GM10847 (cell line): ENCODE data around the gene PEX3.

Experiments used
- POLR2A ChIP-seq: IDR thresholded peaks from 2 replicates; pipeline ENCODE4 v1.6.1; 2011; ENCODE audit not compliant: insufficient read length; ENCODE audit errors: extremely low read depth

Gene PEX3

GRCh38 chr6:143432588-143432987 is 18.0 kb upstream of the PEX3 start:
- TF ChIP-seq POLR2A, result no peak

DNA sequence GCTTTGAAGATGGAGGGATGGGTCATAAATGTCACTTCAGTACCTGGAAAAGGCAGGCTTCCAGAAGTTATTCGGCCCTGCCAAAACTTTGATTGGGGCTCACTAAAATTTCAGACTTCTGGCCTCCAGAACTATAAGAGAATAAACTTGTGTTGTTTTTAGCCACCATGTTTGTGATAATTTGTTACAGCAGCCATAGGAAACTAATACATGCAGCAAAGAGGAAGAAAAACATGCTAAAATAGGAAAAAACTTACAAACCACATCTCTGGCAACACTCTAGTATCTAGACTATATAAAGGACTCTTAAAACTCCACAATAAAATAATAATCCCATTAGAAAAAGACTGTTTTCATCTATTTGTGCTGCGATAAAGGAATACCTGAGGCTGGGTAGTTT is 9.6 kb upstream of the PEX3 start:
- TF ChIP-seq POLR2A, result no peak

- no peak for TF ChIP-seq POLR2A
Observed at GRCh38 chr6:143441680-143442545, 8.7 kb upstream of the PEX3 start.

DNA sequence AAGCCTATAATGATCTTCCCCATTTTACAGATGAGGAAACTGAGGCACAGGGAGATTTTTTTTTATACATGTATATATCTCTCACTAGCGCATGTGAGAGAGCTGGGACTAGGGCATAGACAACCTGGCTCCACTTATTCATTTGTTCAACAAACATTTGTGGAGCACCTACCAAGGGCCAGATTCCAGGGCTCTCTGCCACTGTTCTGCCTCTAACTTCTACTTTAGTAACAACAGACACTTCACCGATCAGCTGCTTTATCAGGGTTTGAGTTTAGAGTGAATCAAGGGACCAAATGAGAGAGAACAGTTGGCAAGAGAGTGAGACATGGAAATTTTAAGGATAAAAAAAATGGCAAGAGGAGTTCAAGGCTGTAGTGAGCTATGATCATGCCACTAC is 7.5 kb upstream of the PEX3 start:
- no peak for TF ChIP-seq POLR2A

GRCh38 chr6:143449082-143449713 is 1.4 kb upstream of the PEX3 start:
- TF ChIP-seq POLR2A, result no peak

DNA sequence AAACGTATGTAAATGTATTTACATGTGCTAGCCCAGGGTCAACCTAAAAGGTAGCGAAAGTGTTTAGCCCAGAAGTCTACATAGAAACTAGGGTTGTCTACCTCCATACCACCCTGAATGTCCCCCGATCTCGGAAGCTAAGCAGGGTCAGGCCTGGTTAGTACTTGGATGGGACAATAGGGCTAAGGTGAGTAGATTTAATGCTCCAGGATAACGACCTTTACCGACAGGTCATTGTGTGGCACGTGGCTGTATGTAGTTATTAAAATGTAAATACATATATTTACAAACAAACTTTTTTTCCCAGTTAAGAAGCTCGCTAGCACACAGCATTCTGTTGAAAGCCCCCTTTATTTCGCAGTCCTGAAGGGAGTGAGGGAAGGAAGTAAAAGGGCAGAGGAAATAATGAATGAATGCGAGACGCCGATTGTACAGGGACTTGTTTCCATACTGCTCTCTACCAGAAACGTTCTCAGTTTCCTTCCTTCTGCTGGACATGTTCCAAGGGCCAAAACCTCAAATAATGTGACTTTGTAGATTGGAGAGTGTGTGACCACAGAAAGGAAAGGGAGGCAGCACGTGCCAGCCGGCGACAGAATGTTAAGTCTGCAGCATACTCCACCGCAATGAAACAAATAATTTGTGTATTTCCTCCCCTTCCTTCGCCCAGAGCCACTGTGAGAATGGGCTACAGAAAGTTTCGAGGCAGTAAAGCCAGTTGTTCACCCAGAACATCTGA is 722 bp upstream of the PEX3 start:
- no peak for TF ChIP-seq POLR2A

DNA sequence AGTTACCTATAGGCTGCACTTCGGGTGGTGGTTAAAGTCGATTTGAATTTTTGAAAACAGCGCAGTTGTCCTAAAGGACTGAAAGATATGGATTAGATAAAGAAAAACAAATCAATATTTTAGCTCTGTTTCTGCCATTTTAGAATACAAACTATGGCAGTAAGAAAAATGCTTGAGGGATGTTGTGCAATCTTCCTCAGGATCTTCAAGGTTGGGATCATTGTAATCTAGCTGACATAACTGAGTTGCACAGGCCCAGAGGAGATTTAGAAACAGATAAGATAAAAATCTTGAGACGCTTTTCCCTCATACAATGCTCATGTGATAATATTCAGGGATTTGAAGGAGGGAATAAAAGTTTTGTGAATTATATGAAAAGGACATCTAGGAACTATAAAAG is 926 bp downstream of the PEX3 start:
- TF ChIP-seq POLR2A, result no peak

GRCh38 chr6:143457563-143458359 is 7.2 kb downstream of the PEX3 start:
- TF ChIP-seq POLR2A, result no peak

- TF ChIP-seq POLR2A, result no peak
Observed at GRCh38 chr6:143465546-143465945, 14.9 kb downstream of the PEX3 start.

DNA sequence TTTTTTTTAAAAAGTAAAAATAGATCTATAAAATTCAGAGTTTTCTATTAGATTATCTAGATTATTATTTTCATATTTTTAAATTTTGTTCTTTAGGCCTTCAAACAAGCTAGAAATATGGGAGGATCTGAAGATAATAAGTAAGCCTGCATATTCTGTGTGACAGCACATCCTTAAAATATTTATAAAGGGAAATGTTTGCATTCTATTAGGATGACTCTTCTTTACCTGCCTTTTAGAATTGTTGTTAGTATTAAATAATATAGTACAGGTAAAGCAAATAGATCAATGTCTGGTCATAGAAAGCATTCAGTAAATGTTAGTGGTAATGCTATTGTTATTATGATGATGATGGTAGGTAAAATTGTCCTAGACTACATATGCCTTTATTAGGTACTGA is 17.4 kb downstream of the PEX3 start:
- no peak for TF ChIP-seq POLR2A

- no peak for TF ChIP-seq POLR2A
Observed at GRCh38 chr6:143471822-143472221, 21.2 kb downstream of the PEX3 start.

DNA sequence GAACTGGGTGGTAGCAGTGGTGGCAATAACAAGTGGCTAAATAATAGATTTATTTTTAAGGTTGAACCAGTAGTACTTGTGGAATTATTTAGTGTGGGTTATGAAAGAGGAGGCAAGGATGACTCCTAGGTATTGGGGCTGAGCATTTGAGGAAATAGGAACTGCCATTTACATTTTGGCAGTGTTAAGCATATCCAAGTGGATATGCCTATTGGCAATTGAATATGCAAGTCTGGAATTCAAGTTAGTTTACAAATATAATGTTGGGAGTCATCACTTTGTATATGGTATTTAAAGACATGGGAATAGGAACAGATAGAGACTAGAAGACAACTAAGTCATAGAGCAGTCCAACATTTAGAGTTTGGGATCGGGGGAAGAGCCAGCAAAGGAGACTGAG is 25.9 kb downstream of the PEX3 start:
- TF ChIP-seq POLR2A, result no peak

GRCh38 chr6:143478479-143479062 is 28.0 kb downstream of the PEX3 start:
- no peak for TF ChIP-seq POLR2A

DNA sequence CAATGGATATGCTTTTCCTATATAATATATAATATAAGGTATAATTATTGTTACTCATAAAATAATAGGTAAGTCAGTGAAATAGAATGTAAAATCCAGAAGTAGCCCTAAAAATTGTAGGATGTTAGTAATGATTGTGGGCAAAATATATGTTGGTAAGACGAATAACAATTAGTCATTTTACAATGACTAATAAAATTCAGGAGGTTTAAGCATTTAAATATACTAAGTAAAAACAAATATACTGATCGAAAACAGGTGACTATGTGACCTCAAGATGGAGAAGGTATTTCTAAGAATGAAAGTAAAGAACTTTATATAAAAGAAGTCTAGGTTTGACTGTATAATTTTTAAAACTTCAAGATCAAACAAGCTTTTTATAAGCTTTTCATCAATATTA is 32.0 kb downstream of the PEX3 start:
- no peak for TF ChIP-seq POLR2A

DNA sequence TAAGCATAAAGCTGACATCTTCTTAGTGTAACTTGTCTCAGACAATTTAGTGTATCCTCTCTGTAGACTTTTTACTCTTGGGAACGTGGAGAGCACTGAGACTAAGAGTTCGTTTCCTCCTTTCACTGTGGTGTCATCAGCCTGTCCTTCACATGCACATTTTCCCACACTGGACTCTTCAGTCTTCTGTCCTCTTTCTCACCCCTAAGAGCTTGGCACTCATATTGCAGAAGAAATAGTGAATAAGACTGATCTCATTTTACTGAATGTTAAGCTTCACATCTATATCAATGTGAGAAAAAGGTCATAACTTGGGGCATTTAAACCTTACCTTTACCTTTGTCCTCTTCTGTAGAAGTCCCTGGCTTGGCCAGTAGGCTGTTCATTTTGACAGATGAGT is 35.4 kb downstream of the PEX3 start:
- no peak for TF ChIP-seq POLR2A

GRCh38 chr6:143486752-143487151 is 36.1 kb downstream of the PEX3 start:
- TF ChIP-seq POLR2A, result no peak
